ENCODE measurements around the gene MEI1. TPM values are rescaled to one million over a fixed set of nuclear protein-coding genes. Genes with fewer than 3 reads are reported as not detected.

MEI1 gene
- total and polyA plus RNA-seq, 2 of the 4 experiments (the other 2 are of a cell fraction): 0.90 to 2.6 TPM

DNA sequence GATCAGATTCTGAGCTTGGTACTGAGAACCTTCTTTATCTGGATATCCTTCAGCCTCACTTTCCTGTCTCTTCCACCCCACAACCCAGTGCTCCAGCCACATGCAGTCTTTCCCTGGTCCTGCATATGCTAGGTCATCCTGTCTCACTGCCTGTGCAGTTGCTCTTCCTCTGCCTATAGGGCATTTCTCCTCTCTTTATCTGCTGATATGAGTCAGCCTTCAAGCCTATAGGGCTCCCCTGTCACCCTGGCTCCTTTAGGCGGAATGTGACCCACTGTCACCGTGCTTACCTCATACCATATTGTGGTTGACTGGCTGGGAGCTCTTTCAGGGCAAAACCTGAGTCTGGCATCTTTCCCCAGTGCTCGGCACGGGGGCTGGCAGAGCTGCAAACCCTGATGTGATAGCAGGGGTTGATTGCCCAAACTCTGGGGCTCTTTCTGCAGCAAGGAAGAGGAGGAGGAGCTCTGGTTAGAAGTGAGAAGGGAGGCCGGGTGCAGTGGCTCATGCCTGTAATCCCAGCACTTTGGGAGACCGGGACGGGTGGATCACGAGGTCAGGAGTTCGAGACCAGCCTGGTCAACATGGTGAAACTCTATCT lies 26.3 kb downstream of the MEI1 start:
- Histone ChIP-seq H3K27ac (ENCODE audit: insufficient read depth, low read length) (no peak overlapping the region), H2AK5ac (ENCODE audit: low read depth, low read length) (no peak overlapping the region), H2BK15ac (ENCODE audit: low read depth, low read length) (no peak overlapping the region), H2BK5ac (ENCODE audit: low read depth, low read length, poor library complexity, severe bottlenecking) (no peak overlapping the region), H3K27me3 (ENCODE audit: control insufficient read depth, insufficient read depth, low read length) (peaks cover 5% of the 10 kb centered on the region), H3K4ac (ENCODE audit: low read depth, low read length) (no peak overlapping the region), H3K56ac (ENCODE audit: extremely low read depth, insufficient read depth, low read length) (no peak overlapping the region), H3K4me2 (ENCODE audit: low read depth, low read length) (no peak overlapping the region), H2BK20ac (ENCODE audit: low read depth, low read length) (no peak overlapping the region), H2BK120ac (ENCODE audit: low read depth, low read length) (no peak overlapping the region), H4K8ac (ENCODE audit: low read depth in 2 of 2, low read length in 2 of 2) (no peak overlapping the region), H3K9ac (ENCODE audit: low read depth, low read length) (no peak overlapping the region), H2AK9ac (replicated peaks; ENCODE audit: low read depth, low read length, poor library complexity) (peak overlapping the region; percentile 31), H3K9me3 (ENCODE audit: control insufficient read depth, insufficient read depth, low read length) (no peaks in the 10 kb centered on the region), H3K4me3 (ENCODE audit: insufficient read depth, low read depth, low read length) (no peak overlapping the region), H4K91ac (ENCODE audit: insufficient read depth, low read depth, low read length) (no peak overlapping the region), H3K79me1 (ENCODE audit: low read depth in 1 of 2, low read length in 2 of 2) (no peaks in the 10 kb centered on the region), H3K4me1 (ENCODE audit: control insufficient read depth, insufficient read depth, low read length) (no peaks in the 10 kb centered on the region), H3K14ac (replicated peaks; ENCODE audit: low read depth, low read length) (no peak overlapping the region), H3K18ac (ENCODE audit: low read depth, low read length) (no peak overlapping the region), H4K20me1 (ENCODE audit: insufficient read depth, low read length) (no peaks in the 10 kb centered on the region), H3K36me3 (ENCODE audit: control insufficient read depth, insufficient read depth, low read length) (no peaks in the 10 kb centered on the region), H3K23ac (ENCODE audit: low read depth, low read length) (no peak overlapping the region), H3K9me1 (ENCODE audit: insufficient read depth, low read length) (no peaks in the 10 kb centered on the region), H2AFZ (replicated peaks; ENCODE audit: low read length, poor library complexity) (no peak overlapping the region), H4K5ac (ENCODE audit: low read depth, low read length) (no peak overlapping the region)
- peak; percentile 12 for DNase-seq
- POLR2A ChIA-PET (ENCODE audit: unreplicated experiment): no interaction called here
- TF ChIP-seq FOS (IDR thresholded peaks at IDR 0.05; ENCODE audit: low read depth, low read length) (no peak), POLR2A (IDR thresholded peaks at IDR 0.05; ENCODE audit: low read depth, low read length) (no peak), RFX5 (IDR thresholded peaks at IDR 0.05; ENCODE audit: low read depth, low read length) (no peak), RCOR1 (IDR thresholded peaks at IDR 0.05; ENCODE audit: insufficient replicate concordance, low read length) (no peak), NFE2L2 (IDR thresholded peaks at IDR 0.05; ENCODE audit: low read depth, low read length) (no peak), CEBPB (IDR thresholded peaks at IDR 0.05; ENCODE audit: low read depth, low read length) (no peak), MXI1 (IDR thresholded peaks at IDR 0.05; ENCODE audit: borderline replicate concordance, low read depth, low read length) (no peak), SMC3 (IDR thresholded peaks at IDR 0.05; ENCODE audit: low read depth, low read length) (no peak), MAFK (IDR thresholded peaks at IDR 0.05; ENCODE audit: low read depth, low read length) (no peak), CHD1 (IDR thresholded peaks at IDR 0.05; ENCODE audit: low read depth, low read length) (no peak), RAD21 (IDR thresholded peaks at IDR 0.05; ENCODE audit: low read length) (no peak), BHLHE40 (IDR thresholded peaks at IDR 0.05; ENCODE audit: low read depth, low read length) (no peak), MAZ (IDR thresholded peaks at IDR 0.05; ENCODE audit: borderline replicate concordance, low read depth, low read length) (no peak)
- TF ChIP-seq, protein P1, sequence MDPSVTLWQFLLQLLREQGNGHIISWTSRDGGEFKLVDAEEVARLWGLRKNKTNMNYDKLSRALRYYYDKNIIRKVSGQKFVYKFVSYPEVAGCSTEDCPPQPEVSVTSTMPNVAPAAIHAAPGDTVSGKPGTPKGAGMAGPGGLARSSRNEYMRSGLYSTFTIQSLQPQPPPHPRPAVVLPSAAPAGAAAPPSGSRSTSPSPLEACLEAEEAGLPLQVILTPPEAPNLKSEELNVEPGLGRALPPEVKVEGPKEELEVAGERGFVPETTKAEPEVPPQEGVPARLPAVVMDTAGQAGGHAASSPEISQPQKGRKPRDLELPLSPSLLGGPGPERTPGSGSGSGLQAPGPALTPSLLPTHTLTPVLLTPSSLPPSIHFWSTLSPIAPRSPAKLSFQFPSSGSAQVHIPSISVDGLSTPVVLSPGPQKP (IDR thresholded peaks at IDR 0.05; ENCODE audit: borderline replicate concordance, low read depth, low read length): no peak
- TF ChIP-seq, protein P2, sequence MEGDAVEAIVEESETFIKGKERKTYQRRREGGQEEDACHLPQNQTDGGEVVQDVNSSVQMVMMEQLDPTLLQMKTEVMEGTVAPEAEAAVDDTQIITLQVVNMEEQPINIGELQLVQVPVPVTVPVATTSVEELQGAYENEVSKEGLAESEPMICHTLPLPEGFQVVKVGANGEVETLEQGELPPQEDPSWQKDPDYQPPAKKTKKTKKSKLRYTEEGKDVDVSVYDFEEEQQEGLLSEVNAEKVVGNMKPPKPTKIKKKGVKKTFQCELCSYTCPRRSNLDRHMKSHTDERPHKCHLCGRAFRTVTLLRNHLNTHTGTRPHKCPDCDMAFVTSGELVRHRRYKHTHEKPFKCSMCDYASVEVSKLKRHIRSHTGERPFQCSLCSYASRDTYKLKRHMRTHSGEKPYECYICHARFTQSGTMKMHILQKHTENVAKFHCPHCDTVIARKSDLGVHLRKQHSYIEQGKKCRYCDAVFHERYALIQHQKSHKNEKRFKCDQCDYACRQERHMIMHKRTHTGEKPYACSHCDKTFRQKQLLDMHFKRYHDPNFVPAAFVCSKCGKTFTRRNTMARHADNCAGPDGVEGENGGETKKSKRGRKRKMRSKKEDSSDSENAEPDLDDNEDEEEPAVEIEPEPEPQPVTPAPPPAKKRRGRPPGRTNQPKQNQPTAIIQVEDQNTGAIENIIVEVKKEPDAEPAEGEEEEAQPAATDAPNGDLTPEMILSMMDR (conservative IDR thresholded peaks at IDR 0.05; ENCODE audit: low read depth, low read length): no peak
- TF ChIP-seq, protein P3, sequence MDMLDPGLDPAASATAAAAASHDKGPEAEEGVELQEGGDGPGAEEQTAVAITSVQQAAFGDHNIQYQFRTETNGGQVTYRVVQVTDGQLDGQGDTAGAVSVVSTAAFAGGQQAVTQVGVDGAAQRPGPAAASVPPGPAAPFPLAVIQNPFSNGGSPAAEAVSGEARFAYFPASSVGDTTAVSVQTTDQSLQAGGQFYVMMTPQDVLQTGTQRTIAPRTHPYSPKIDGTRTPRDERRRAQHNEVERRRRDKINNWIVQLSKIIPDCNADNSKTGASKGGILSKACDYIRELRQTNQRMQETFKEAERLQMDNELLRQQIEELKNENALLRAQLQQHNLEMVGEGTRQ (IDR thresholded peaks at IDR 0.05; ENCODE audit: low read depth, low read length): no peak
- 50% methylated on average over 2 of the region's 9 CpGs; no CpG with 5 or more reads in 1 of the 2 experiments for WGBS, 2 experiments (ENCODE audit: extremely low coverage in 2 of 2, insufficient read length in 1 of 2)
- intact Hi-C loops (cut with micrococcal nuclease) (no loop called here), dilution Hi-C loops (cut with HindIII; ENCODE audit: low sequenced_read_pairs, unreplicated experiment) (no loop called here), in situ Hi-C loops (cut with MboI; ENCODE audit: low sequenced_read_pairs) (no loop called here)
- CTCF ChIA-PET: interaction anchor here (1.5 kb wide), 1 partner anchor 10 kb away, joined by 5 read pairs; no protein-coding TSS in a partner anchor
- no peak for ATAC-seq (ENCODE audit: low read depth)
- no TSS peak for BruUV-seq (replicated peaks)
